A375 (cell line): ENCODE results near the gene KLHDC3. TPM values are rescaled to one million over a fixed set of nuclear protein-coding genes. Genes with fewer than 3 reads are reported as not detected.

Experiments used
- total RNA-seq: library from RNA; depleted of rRNA; stranded (reverse); fragments of >200 nt; shearing (Covaris generic); gene quantifications from 2 replicates; pipeline ENCODE4 v1.2.3, GENCODE V29; 2014; rRNA removed

The KLHDC3 gene, protein sequence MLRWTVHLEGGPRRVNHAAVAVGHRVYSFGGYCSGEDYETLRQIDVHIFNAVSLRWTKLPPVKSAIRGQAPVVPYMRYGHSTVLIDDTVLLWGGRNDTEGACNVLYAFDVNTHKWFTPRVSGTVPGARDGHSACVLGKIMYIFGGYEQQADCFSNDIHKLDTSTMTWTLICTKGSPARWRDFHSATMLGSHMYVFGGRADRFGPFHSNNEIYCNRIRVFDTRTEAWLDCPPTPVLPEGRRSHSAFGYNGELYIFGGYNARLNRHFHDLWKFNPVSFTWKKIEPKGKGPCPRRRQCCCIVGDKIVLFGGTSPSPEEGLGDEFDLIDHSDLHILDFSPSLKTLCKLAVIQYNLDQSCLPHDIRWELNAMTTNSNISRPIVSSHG
- 63.1 and 65.0 TPM in 2 replicates for total RNA-seq

DNA sequence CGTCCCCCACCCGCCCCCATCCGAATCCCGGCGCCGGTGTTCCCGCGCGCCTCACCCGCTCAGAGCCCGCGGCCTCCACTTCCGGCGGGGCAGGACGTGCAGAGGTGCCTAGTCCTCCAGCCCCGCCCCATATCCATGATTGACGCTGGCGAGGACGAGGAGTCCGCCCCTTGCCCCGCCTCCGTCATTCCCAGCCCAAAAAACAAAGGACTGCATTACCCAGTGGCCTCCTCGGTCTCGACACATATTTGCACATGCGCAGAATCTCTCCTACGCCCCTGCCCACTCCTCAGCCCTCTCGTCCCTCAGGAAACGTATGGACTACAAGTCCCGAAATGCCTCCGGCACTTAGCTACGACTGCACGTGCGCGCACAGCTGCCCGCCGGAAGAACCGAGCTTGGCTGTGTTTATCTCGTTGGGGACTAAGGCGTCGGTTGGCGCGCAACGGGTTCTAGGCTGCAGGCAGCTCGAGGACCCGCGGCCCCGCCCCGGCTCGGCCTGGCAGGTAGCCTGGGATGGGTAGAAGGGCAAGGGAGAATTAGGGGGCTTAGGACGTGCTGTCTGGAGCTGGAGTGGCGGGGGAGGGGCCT is at the start of gene KLHDC3, which contains the start of gene MEA1:
TSS of gene KLHDC3 (plus strand) at position 407 of the 591 bp plus-strand sequence. CDS start 2,944 bp downstream, outside the sequence.
TSS of gene MEA1 (minus strand) at position 104 of the 591 bp plus-strand sequence. CDS start 133 bp downstream, outside the sequence.

DNA sequence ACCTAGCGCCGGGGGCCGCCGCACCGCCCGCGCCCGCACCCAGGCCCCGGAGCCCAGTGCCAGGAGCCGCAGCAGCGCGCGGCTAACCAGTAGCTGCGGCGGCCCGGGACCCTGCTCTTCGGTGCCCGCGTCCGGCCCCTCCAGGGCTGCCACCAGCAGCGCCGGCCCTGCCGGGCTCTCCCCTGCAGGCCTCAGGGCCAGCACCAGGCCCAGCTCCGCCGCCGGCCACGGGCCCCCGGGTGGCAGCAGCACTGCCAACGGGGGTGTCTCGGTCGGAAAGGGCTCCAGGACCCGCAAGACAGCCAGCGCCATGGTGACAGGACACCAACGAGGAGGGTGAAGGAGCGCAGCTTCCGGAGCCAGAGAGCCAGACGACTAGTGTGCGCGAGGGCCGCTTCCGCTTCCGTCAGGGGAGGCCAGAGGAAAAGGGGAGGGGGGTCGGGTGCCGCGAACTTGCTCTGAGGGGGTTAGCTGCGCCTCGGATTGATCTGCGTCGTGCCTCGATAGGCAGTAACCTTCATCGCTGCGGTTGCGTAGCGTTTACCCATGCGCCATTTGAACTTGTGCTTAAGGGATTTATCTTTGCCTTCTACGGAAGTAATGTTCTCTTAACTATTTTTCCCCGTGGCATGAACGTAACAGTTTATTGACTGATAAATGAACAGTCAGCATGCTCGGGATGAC is 35.1 kb upstream of the KLHDC3 start, which contains the start of gene PEX6:
TSS of gene PEX6 (minus strand) at position 343 of the 684 bp plus-strand sequence. CDS start at position 312, 31 bp downstream.

DNA sequence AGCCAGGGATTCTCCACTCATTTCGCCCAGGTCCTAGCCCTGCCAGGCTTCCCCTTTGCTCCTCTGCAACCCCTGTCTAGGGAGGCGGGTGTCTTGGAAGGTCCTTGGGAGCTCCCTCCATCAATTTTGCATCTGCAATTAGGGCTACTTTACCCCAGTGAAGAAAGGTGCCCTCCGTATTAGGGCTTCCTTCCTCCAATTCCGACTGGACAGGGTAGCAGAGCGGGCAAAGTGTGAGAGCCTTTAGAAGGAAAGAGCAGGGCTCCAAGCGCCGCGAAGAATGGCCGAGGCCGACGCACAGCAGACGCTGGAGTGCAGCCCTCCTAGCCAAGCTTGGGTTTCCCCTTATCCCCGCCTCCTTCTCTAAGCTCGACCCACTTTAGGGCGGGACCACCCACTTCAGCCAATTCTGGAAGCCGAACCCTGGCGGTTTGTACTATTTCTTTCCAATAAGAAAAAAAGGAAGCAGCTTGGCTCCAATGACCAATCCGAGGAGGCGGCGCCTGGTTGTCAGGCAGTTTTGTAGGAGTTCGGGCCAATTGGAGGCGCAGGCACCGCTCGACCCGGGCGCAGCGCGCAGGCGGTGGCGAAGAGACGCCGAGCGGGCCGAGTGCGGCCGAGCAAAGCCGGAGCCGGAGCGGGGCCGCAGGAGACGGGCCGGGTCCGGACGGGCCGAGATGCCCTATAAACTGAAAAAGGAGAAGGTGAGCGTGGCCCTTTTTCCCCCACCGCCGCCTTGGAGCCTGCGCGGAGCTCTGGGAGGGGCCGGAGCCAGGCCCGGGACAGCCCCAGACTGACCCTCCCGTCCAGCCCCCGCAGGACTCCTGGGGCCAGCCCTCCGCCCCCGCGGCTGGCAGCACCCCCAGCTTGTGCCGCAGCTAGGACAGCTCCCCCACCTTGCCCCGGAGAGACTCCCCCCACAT is 29.8 kb upstream of the KLHDC3 start, which contains the start of gene PPP2R5D:
TSS of gene PPP2R5D (plus strand) at position 570 of the 923 bp plus-strand sequence. CDS start at position 678, 108 bp downstream.

DNA sequence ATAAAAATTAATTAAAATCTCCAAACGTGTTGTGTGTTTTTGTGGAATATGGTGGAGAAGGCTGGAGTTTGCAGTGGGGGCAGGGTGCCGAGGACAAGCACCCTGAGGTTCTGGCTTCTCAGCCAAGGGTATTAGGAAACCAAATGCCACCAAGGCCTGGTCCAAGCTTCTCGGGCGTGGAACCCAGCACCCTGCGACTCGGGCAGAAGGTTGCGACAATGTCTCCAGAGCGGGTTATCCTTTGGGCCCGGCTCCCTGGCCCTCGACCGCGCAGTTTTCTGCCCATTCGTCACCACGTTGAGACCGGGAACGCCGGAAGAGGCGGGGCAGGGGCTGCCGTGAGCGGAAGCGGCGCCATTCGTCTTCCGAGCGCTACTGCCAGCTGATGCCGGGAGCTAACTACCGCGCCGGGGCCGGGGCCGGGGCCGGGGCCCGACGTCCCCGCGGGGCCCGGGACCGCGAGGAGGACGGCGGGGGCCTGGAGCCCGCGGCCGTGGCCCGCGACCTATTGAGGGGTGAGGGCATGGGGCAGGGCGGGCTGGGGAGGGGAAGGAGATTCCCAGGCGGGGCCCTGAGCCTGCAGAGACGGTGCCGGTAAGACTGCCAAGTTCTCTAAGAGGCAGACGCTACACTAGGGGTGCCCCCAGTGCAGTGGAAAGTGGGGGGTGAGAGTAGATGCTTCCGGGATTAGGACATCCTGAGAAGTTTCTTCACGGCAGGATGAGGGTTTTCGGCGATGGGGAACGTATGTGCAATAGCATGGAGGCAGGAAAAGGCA is 7.4 kb downstream of the KLHDC3 start, which contains the start of gene RRP36:
TSS of gene RRP36 (plus strand) at position 354 of the 778 bp plus-strand sequence. CDS start at position 386, 32 bp downstream.

DNA sequence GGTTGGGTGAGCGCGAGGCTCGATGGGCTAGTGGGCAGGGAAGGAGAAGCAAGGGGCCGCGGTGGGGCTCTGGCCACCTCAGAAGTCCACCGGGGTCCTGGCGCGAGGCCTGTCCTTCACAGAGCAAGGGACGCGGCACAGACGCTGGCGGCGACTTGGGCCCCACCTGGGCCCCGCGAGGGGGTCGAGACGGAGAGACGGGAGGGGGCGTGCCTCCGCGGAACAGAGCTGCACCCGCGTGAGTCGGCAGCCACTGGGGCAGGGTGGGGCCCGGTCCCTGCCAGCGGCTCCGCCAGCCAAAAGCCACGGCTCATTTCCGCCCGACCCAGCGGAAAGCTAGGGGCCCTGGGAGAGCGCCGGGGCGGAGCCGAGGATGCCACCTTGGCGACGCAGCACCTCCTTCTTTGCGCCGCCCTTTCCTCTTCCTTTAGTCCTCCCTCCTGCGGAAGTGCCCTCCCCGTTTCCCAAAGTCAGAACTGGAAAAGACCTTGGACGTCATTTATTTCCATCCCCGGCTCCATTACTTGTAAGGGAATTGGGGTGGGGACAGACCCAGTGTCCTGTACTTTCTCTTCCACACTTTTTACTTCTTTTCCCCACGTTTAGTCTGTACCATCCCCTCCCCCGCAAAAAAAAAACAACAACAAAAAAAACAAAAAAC is 39.6 kb downstream of the KLHDC3 start, which contains the start of gene CUL7:
TSS of gene CUL7 (minus strand) at position 307 of the 661 bp plus-strand sequence. CDS start 1,063 bp downstream, outside the sequence.

DNA sequence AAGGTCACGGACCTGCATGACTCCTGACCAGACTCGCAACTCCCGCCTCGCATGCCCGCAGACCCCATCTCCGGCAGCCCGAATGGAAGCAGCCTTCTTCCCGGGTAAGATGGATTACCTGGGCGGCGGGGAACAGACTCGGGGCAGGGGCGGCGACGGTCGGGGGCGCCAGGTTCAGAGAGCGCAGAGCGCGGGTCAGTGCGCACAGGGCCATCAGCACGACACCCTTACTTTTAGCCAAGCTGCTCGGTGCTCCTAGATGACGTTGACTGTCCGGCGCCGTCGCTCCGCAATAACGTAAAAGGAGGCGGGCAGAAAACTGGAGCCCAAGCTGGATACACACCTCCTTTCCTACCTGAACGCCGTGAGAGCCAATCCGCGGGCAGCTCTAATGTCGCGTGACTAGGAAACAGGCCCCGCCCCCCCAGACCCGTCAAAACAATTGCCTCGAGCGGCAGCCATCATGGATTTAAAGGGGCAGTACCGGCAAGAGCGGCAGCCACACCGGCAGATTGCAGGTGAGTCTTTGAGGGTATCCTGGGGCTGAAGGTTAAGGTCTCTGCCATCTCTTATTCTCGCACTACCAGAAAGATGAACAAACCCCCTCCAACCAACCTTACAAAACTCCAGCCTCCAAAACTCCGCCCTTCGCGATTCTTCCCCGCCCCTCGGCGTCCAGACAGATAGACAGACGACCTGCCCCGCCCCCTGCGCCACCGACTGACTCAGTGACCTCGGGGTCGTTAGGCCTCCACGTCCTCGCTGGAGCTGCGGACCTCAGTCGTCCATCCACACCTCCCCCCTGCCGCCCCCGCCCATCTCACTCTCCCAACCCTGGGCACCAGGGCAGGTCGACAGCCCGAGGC is 45.4 kb downstream of the KLHDC3 start, which contains the start of the genes KLC4 and MRPL2:
TSS of gene KLC4 (plus strand) at position 464 of the 866 bp plus-strand sequence. CDS start 1,705 bp downstream, outside the sequence.
TSS of gene MRPL2 (minus strand) at position 267 of the 866 bp plus-strand sequence. CDS start at position 214, 53 bp downstream.

Other genes starting within 250 kb of the KLHDC3 start
- gene BICRAL, start 232.2 kb upstream of the KLHDC3 start, total RNA-seq: 3.0 TPM in 2 replicates
- 75.3 and 93.5 TPM in 2 replicates for gene RPL7L1, start 134.6 kb upstream of the KLHDC3 start, total RNA-seq
- gene PTCRA, start 98.2 kb upstream of the KLHDC3 start, total RNA-seq: not detected in 2 replicates
- gene CNPY3, start 84.8 kb upstream of the KLHDC3 start, total RNA-seq: 29.9 and 34.0 TPM in 2 replicates
- gene GNMT, start 53.5 kb upstream of the KLHDC3 start, total RNA-seq: 0.57 TPM in 1 of 2 replicates, not detected in the other
- 18.5 and 19.2 TPM in 2 replicates for gene PEX6, start 35.1 kb upstream of the KLHDC3 start, total RNA-seq
- gene PPP2R5D, start 29.7 kb upstream of the KLHDC3 start, total RNA-seq: 31.0 and 34.3 TPM in 2 replicates
- 91.7 and 103 TPM in 2 replicates for gene MEA1, start 303 bp upstream of the KLHDC3 start, total RNA-seq
- 87.4 and 101 TPM in 2 replicates for gene RRP36, start 7.4 kb downstream of the KLHDC3 start, total RNA-seq
- gene CUL7, start 39.6 kb downstream of the KLHDC3 start, total RNA-seq: 22.7 and 24.6 TPM in 2 replicates
- gene MRPL2, start 45.2 kb downstream of the KLHDC3 start, total RNA-seq: 31.0 and 31.2 TPM in 2 replicates
- gene KLC4, start 45.4 kb downstream of the KLHDC3 start, total RNA-seq: 17.4 and 17.9 TPM in 2 replicates
- gene PTK7, start 62.1 kb downstream of the KLHDC3 start, total RNA-seq: 25.7 and 27.3 TPM in 2 replicates
- gene SRF, start 157.0 kb downstream of the KLHDC3 start, total RNA-seq: 33.7 and 35.8 TPM in 2 replicates
- gene CUL9, start 167.9 kb downstream of the KLHDC3 start, total RNA-seq: 32.4 and 34.9 TPM in 2 replicates
- 133 and 159 TPM in 2 replicates for gene DNPH1, start 215.2 kb downstream of the KLHDC3 start, total RNA-seq
- gene TTBK1, start 229.2 kb downstream of the KLHDC3 start, total RNA-seq: not detected in 2 replicates